ENCODE results near the gene LTF. TPM values are rescaled to one million over a fixed set of nuclear protein-coding genes. Genes with fewer than 3 reads are reported as not detected.

LTF gene
- total and polyA plus RNA-seq, 2 experiments from 2014 or later: 0.73 to 1.3 TPM

DNA sequence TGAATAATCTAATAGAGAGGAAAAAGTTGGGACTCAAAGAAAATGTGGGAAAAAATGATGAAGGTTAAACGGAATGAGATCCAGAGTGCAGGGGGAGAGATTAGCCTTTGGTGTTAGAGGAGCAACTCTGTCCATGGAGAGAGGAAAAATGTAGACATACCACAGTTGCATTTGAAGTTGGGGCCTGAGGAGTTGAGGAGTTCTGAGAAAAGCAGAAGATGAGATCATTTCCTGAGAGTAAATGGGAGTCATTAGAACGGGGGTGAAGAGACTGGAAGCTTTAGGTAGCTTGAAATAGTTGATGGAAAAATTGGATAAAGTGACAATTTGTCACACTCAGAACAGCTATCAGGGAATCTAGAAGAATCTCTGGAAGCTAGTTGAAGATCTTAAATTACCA lies 65.1 kb downstream of the LTF start:
- no peak overlapping the region for H3K4me3 ChIP-seq
- Mint-ChIP-seq H3K4me1 (peaks cover under 1% of the 10 kb centered on the region; the same call in 1 of the 3 replicates), H3K4me3 (no peak overlapping the region), H3K9me3 (no peaks in the 10 kb centered on the region), H3K27me3 (ENCODE audit: insufficient read depth, low read depth, poor library complexity) (peaks cover 2% of the 10 kb centered on the region), H3K27ac (no peak overlapping the region), H3K36me3 (ENCODE audit: low read depth) (no peaks in the 10 kb centered on the region)
- DNase-seq (ENCODE audit: low spot score): no peak
- H4K20me1 ChIP-seq (replicated peaks; ENCODE audit: insufficient read depth): no peaks in the 10 kb centered on the region
- H3K9me2 ChIP-seq (ENCODE audit: insufficient read depth): peaks cover 3% of the 10 kb centered on the region; the same call in 1 of the 2 replicates
- no peak overlapping the region for H3K4me2 ChIP-seq
- no peak overlapping the region for H3K27ac ChIP-seq (ENCODE audit: low read depth)
- TF ChIP-seq JUNB (IDR thresholded peaks at IDR 0.05; ENCODE audit: unreplicated experiment) (no peak), REST (IDR thresholded peaks at IDR 0.05; ENCODE audit: unreplicated experiment) (no peak), ETS1 (IDR thresholded peaks at IDR 0.05) (no peak), CTCF (conservative IDR thresholded peaks at IDR 0.05; ENCODE audit: low read depth in 2 of 2) (no peak), STAT1 (IDR thresholded peaks at IDR 0.05; ENCODE audit: unreplicated experiment) (no peak), POLR2AphosphoS5 (IDR thresholded peaks at IDR 0.05; ENCODE audit: low read depth) (no peak), EZH2 (IDR thresholded peaks at IDR 0.05; ENCODE audit: low read depth, unreplicated experiment) (no peak), NANOG (IDR thresholded peaks at IDR 0.05; ENCODE audit: borderline replicate concordance) (no peak), ZNF114 (CRISPR knock-in tag; IDR thresholded peaks at IDR 0.05) (no peak), ZNF331 (CRISPR knock-in tag; IDR thresholded peaks at IDR 0.05; ENCODE audit: low read depth) (no peak), EZH2phosphoT487 (IDR thresholded peaks at IDR 0.05; ENCODE audit: unreplicated experiment) (no peak), CREB1 (CRISPR knock-in tag; IDR thresholded peaks at IDR 0.05; ENCODE audit: low read depth) (no peak)
- TF ChIP-seq, protein P1, sequence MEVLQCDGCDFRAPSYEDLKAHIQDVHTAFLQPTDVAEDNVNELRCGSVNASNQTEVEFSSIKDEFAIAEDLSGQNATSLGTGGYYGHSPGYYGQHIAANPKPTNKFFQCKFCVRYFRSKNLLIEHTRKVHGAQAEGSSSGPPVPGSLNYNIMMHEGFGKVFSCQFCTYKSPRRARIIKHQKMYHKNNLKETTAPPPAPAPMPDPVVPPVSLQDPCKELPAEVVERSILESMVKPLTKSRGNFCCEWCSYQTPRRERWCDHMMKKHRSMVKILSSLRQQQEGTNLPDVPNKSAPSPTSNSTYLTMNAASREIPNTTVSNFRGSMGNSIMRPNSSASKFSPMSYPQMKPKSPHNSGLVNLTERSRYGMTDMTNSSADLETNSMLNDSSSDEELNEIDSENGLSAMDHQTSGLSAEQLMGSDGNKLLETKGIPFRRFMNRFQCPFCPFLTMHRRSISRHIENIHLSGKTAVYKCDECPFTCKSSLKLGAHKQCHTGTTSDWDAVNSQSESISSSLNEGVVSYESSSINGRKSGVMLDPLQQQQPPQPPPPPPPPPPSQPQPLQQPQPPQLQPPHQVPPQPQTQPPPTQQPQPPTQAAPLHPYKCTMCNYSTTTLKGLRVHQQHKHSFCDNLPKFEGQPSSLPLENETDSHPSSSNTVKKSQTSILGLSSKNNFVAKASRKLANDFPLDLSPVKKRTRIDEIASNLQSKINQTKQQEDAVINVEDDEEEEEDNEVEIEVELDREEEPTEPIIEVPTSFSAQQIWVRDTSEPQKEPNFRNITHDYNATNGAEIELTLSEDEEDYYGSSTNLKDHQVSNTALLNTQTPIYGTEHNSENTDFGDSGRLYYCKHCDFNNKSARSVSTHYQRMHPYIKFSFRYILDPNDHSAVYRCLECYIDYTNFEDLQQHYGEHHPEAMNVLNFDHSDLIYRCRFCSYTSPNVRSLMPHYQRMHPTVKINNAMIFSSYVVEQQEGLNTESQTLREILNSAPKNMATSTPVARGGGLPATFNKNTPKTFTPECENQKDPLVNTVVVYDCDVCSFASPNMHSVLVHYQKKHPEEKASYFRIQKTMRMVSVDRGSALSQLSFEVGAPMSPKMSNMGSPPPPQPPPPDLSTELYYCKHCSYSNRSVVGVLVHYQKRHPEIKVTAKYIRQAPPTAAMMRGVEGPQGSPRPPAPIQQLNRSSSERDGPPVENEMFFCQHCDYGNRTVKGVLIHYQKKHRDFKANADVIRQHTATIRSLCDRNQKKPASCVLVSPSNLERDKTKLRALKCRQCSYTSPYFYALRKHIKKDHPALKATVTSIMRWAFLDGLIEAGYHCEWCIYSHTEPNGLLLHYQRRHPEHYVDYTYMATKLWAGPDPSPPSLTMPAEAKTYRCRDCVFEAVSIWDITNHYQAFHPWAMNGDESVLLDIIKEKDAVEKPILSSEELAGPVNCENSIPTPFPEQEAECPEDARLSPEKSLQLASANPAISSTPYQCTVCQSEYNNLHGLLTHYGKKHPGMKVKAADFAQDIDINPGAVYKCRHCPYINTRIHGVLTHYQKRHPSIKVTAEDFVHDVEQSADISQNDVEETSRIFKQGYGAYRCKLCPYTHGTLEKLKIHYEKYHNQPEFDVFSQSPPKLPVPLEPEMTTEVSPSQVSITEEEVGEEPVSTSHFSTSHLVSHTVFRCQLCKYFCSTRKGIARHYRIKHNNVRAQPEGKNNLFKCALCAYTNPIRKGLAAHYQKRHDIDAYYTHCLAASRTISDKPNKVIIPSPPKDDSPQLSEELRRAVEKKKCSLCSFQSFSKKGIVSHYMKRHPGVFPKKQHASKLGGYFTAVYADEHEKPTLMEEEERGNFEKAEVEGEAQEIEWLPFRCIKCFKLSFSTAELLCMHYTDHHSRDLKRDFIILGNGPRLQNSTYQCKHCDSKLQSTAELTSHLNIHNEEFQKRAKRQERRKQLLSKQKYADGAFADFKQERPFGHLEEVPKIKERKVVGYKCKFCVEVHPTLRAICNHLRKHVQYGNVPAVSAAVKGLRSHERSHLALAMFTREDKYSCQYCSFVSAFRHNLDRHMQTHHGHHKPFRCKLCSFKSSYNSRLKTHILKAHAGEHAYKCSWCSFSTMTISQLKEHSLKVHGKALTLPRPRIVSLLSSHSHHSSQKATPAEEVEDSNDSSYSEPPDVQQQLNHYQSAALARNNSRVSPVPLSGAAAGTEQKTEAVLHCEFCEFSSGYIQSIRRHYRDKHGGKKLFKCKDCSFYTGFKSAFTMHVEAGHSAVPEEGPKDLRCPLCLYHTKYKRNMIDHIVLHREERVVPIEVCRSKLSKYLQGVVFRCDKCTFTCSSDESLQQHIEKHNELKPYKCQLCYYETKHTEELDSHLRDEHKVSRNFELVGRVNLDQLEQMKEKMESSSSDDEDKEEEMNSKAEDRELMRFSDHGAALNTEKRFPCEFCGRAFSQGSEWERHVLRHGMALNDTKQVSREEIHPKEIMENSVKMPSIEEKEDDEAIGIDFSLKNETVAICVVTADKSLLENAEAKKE (CRISPR knock-in tag; IDR thresholded peaks at IDR 0.05): no peak
- ATAC-seq: no peak
- H3K79me2 ChIP-seq (replicated peaks; ENCODE audit: insufficient read depth): no peaks in the 10 kb centered on the region
- H3K27me3 ChIP-seq (ENCODE audit: insufficient read depth): no peaks in the 10 kb centered on the region
- H3F3A ChIP-seq (replicated peaks; ENCODE audit: low read depth): no peaks in the 10 kb centered on the region
- H3K36me3 ChIP-seq (ENCODE audit: insufficient read depth): no peaks in the 10 kb centered on the region
- H3K4me1 ChIP-seq (ENCODE audit: insufficient read depth): no peaks in the 10 kb centered on the region
- H2AFZ ChIP-seq: no peak overlapping the region
